HG03378 (cell line): ENCODE measurements around the gene IFNG-AS1.

ENCODE experiments used
- ATAC-seq: cut with Tn5 transposase; IDR thresholded peaks from one replicate; pipeline ENCODE4 v1.9.1; 2021; ENCODE audit warnings: mild to moderate bottlenecking, moderate library complexity; ENCODE audit not compliant: unreplicated experiment

Gene IFNG-AS1

GRCh38 chr12:67993143-67993542 lies 3.9 kb downstream of the IFNG-AS1 start:
- ATAC-seq, result no peak

DNA sequence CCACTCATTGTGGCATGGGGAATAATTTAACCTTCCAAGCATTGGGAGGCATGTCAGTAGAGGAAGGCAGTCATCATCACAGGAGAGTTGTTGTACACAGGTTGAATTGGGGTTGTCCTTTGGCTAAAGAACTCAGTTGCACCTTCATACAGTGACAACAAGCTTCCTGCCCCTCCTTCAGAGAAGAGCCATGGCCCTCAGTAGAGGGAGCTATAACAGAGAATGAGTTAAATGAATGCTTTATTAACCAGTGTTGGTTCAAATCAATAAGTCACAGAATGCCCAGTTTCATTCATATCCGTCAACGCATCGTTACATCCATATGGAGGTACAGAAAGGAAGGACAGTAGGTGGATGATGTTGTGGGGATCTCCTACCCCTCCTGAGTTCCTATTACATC lies 4.8 kb downstream of the IFNG-AS1 start:
- ATAC-seq, result no peak

DNA sequence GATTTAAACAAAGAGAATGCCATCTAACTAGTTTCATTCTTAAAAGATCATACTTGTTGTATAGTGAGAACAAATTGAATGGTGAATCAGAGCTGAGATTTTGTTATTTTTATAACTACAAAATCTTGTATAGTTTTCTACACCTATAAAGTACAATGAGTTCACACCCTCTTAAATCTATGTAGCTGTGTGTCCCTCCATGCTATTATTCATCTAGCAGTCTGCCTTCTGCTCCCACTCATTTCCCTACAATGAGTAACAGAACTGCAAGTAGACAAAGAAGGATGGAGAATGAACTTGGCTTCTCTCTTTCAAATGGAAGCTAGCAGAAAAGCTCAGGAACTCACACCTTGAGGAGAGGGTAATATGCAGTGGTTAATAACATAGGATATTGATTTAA lies 7.1 kb downstream of the IFNG-AS1 start:
- no peak for ATAC-seq

GRCh38 chr12:67998379-67998778 lies 9.1 kb downstream of the IFNG-AS1 start:
- no peak for ATAC-seq

DNA sequence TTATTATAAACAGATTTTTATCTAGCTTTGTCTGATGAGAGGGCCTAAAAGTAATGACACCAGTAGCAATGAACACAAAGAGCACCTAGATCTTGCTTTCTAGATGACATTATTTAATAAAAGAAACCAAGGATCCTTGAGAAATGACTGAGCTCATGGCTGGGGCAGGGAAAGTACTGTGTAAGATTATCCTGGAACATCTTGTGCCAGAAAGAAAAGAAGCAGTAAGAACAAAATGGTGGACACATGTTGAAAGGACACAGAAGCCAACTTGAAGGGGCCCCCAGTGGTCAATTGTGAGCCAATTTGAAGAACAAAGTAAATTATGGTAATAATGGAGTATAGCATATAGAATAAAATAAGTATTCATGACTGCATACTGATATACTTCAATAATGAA lies 10.0 kb downstream of the IFNG-AS1 start:
- ATAC-seq, result no peak

- ATAC-seq, result no peak
Measured at GRCh38 chr12:68001486-68002466, 12.5 kb downstream of the IFNG-AS1 start.

DNA sequence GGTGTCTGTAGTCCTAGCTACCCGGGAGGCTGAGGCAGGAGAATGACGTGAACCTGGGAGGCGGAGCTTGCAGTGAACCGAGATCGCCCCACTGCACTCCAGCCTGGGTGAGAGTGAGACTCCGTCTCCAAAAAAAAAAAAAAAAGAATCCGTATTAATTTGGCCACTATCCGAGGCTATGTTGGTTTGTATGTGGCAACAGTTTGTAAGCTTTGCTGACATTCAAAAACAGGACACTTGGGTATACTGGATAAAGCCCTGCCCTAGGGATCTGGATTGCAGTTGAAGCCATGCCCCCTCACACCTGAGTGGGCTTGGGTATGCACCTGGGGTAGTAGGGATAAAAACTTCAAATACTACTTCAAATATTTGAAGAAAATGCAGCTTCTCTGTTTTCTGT lies 14.5 kb downstream of the IFNG-AS1 start:
- no peak for ATAC-seq

GRCh38 chr12:68007033-68007432 lies 17.8 kb downstream of the IFNG-AS1 start:
- no peak for ATAC-seq

GRCh38 chr12:68007466-68007865 lies 18.2 kb downstream of the IFNG-AS1 start:
- ATAC-seq, result no peak

DNA sequence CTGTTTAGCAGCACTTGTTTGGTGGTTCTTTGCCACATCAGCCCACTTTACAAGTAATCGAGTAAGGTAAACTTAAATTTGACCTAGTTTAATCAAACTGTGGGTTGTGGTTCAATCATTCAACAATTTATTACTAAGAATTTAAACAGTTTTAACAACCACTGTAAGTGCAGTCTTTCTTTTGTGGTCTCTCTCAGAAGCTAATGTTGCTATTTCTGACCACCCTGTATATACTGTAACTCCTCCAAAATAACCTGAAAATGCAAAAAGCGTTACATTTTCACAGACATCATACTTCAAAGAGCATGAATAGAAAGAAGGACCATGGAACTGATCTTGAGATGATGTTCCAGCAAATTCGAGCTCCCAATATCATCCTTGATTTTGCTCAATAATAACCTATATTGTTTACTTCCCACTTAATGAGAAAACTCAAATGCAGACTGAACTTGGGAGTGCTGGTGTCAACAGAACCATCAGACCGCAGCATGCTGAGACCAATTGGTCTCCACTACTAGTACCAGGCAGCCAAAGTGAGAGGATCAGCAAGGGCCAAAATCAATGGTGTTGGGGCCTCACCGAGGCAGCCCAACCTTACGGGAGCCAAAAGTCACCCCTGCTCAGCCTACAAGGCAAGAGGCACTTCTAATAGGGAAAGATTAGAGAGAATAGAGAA lies 22.1 kb downstream of the IFNG-AS1 start:
- ATAC-seq, result no peak

DNA sequence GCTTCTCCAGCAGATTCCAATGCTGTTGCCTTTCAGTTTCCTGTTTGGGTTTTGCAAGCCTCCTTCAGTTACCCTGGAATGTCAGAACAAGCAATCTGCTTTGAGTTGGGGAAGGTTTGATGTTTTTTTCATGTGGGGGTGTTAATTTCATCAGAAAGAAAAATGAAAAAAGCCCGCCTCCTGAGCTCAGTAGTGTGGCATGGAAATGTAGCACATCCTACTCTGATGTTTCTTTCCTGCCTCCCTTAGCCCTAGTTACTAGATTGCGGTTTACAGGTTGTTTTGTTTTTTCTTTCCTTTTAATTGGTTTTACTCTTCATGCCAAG lies 22.6 kb downstream of the IFNG-AS1 start:
- ATAC-seq, result no peak

GRCh38 chr12:68012712-68013111 lies 23.5 kb downstream of the IFNG-AS1 start:
- ATAC-seq, result peak; percentile 90

DNA sequence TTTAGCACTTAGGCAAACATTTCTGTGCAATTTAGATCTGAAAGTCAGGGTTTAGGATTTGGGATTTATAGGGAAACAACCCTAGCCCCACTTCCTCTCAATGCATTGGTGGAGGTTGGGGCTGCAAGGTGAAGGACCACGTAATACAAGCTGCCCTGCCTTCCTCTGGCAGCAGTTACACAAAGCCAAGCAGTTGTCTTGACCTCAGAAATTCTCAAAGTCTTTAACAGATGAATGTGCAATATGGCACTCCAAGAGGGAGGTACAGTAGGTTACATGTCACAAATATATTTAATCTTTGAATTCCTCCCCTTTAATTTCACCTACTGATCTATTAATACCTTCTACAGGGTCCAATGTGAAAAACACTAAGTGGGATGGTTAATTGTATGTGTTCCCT lies 23.9 kb downstream of the IFNG-AS1 start:
- ATAC-seq, result no peak

GRCh38 chr12:68016136-68016535 lies 26.9 kb downstream of the IFNG-AS1 start:
- ATAC-seq, result no peak

GRCh38 chr12:68018315-68018714 lies 29.1 kb downstream of the IFNG-AS1 start:
- ATAC-seq, result no peak

DNA sequence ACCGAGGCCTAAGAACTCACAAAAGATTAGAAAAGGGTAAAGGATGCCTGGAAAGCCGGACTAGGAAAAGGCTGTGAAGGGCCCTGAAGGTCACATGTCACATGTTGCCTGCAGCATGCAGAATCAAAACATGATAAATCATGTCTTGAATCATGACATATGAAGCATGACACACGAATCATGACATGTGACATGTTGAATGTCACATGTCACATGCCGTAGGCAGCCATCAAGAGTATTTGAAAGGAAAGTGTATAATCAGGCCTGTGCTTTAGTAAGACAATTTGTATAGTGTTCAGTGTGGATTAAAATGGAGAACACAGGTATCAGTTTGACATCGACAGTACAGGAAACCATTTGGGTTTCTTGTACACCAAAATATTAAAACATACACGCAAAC lies 30.8 kb downstream of the IFNG-AS1 start:
- ATAC-seq, result no peak

DNA sequence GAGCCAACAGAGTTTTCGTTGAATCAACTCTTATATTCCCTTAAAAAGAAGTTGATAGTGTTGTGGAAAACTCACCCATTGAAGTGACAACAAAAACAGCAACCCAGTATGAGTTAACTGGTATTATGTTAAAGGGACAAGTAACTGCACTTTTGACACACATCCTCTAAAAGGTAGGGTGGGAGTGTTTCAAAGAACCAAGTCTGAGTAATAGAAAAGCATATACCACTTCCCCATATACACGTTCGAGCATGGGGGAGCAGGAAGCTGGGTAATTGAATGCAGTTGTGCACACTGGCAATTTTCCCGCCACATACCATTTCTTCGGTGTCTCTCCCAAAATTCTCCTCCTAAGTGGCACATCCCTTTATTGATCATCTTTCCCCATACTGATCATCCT lies 31.5 kb downstream of the IFNG-AS1 start:
- ATAC-seq, result no peak

DNA sequence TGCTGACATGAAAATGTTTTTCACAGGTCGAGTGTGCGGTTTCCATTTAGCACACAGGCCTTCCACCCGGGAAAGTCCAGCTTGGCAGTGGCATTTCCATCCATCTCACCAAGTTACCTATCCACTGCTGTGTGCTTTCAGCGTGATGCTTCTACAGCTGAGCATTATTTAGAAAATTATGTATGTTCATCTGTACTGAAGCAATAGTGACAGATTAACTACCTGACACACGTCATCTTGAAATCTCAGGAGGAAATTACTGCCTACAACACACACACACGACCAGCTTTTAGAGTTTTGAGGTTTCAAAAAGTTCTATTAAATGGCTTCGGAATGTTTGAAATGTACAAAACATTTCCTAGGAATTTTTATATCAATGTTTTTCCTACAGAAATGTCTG lies 39.4 kb downstream of the IFNG-AS1 start:
- ATAC-seq, result no peak

DNA sequence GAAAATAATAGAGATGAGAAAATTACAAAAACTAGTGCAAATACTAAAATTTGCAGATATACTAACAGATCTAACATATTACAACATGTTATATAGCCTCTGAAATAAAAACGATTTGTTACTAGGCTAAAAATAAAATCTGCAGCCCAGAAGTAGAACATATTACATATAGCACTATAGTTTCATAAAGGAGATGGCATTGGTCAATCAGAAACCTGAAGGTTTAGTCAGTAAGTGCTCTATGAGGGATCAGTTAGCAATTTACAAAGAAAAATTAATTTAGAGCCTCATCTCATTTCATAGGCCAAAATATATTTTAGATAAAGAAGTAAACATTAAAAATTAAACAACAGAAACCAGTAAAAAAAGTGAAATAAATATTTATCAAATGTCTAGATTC lies 41.0 kb downstream of the IFNG-AS1 start:
- no peak for ATAC-seq

DNA sequence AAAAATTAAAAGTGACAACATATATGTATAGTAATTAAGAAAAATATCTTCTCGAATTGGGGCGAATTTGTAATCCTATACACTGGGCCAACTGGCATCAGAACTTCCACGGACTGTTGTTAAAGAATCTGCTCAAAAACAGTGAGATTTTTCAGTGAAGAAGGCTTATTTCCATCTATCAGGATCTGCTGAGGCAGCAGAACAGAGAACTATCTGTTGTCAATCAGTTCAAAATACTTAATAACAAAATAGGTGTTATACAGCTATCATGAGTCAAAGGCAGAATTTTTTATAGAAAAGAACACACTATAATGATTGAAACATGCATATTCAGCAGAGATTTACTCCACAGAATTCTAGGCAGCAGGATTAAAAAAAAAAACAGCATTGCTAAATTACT lies 41.9 kb downstream of the IFNG-AS1 start:
- no peak for ATAC-seq

DNA sequence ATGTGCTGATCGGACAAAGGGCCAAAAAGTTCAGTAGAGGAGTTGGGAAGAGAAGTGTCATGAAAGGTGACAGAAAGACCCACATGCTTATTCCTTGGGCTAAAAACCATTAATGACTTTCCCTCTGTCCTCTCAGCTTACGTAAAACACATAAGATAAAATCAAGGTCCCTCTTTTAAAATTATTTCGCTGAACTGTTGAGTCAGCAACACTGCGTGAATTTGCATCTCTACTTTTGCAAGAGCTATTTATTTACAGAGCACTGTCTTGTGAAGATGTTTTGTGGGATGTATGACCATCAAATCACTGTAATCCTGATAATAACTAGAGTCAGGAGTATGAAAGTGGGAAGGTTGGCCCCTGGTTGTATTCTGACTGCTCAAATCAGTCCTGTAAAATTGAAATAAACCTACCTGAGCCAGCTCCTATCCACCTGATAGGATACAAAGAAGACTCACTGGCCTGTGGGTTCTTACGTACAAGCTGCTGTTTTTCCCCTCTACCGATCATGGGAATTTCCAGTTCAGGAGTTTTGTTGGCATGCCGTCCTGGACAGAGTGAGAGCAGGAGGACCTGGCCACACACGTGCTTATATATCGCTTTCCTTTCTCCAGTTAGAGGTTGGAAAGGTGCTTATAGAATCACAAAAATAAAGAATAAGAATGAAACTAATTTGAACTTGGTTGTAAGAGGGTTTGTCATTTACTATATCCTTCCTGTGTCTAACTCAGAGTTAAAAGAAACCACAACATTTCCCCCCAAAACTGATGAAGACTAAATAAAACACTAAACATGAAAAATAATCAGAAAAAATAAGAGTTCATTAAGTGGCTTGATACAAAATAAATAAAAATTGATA lies 42.9 kb downstream of the IFNG-AS1 start:
- no peak for ATAC-seq
